SU-DHL-6 (cell line): ENCODE results near the gene RNF220.

Experiments used
- EZH2phosphoT487 ChIP-seq: fragments of 200-600 bp; sonication (generic), shearing (Covaris generic); conservative IDR thresholded peaks from 2 replicates; pipeline ENCODE4 v1.6.1; 2018; ENCODE audit warnings: mild to moderate bottlenecking, antibody characterized with exemption, low read length, moderate library complexity, mixed read lengths
- TF ChIP-seq, protein P1 (sequence below): fragments of 200-600 bp; sonication (generic); IDR thresholded peaks from one replicate; pipeline ENCODE4 v1.5.1; 2017; ENCODE audit warnings: antibody characterized with exemption, mild to moderate bottlenecking, low read length, moderate library complexity; ENCODE audit not compliant: insufficient read depth, poor library complexity, severe bottlenecking

DNA sequence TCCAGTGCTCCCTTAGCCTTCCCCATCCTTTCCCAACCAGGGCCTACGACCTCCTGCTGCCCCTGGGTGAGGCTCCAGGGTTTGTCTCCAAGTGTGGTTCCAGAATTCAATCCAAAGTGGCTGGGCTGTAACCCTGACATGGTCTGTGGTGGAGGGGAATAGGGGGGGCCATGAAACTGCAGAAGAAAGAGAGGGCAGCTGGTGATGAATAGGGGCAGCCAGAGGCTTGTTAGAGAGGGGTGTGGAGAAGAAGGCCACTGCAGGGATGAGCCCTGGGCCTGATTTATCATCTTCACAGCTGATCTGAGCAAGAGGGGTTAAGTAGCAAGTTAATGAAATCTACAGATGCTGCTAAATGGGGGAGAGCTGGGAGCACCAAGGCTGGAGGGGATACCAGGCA, 37.1 kb upstream of the RNF220 start:
- TF ChIP-seq, protein P1, sequence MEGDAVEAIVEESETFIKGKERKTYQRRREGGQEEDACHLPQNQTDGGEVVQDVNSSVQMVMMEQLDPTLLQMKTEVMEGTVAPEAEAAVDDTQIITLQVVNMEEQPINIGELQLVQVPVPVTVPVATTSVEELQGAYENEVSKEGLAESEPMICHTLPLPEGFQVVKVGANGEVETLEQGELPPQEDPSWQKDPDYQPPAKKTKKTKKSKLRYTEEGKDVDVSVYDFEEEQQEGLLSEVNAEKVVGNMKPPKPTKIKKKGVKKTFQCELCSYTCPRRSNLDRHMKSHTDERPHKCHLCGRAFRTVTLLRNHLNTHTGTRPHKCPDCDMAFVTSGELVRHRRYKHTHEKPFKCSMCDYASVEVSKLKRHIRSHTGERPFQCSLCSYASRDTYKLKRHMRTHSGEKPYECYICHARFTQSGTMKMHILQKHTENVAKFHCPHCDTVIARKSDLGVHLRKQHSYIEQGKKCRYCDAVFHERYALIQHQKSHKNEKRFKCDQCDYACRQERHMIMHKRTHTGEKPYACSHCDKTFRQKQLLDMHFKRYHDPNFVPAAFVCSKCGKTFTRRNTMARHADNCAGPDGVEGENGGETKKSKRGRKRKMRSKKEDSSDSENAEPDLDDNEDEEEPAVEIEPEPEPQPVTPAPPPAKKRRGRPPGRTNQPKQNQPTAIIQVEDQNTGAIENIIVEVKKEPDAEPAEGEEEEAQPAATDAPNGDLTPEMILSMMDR = no peak
- no peak for TF ChIP-seq EZH2phosphoT487
